Panc1 (cell line): ENCODE results near the gene PMAIP1. TPM values are rescaled to one million over a fixed set of nuclear protein-coding genes. Genes with fewer than 3 reads are reported as not detected.

Source experiments
- ATAC-seq: fragments of 200-7000 bp; cut with Tn5 transposase; 2 replicates; pipeline ENCODE4 v1.9.1; 2020; ENCODE audit warnings: mild to moderate bottlenecking, moderate library complexity
- BruUV-seq: library from RNA; stranded (reverse); fragments of 400-500 nt; replicated peaks from 2 replicates; lab custom pipeline; 2021; lab: Mats Ljungman, UMichigan
- CTCF ChIA-PET: fragments of 300-600 bp; sonication (Branson Sonifier 250); formaldehyde crosslinking; loops from one replicate; lab custom pipeline; 2022; ENCODE audit warnings: antibody characterized with exemption; lab: Charles Lee
- POLR2A ChIA-PET: fragments of 300-600 bp; sonication (Branson Sonifier 250); formaldehyde crosslinking; loops from one replicate; lab custom pipeline; 2022; ENCODE audit warnings: antibody characterized with exemption; lab: Charles Lee
- DNase-seq: peaks from one replicate; pipeline ENCODE4 v3.0.0-alpha.2; 2010; ENCODE audit warnings: low read depth, low spot score
- H3K27ac ChIP-seq: 2 replicates; pipeline ENCODE4 v1.5.1; 2011; ENCODE audit warnings: mild to moderate bottlenecking, low read length, inconsistent platforms
- H3K27me3 ChIP-seq: fragments of 200-500 bp; sonication (Bioruptor generic); 2 replicates; pipeline ENCODE4 v1.6.0; 2014; ENCODE audit warnings: low read length, inconsistent platforms; ENCODE audit not compliant: control insufficient read depth, insufficient read depth
- H3K36me3 ChIP-seq: fragments of 200-500 bp; sonication (Bioruptor generic); 2 replicates; pipeline ENCODE4 v1.5.1; 2014; ENCODE audit warnings: inconsistent platforms, mild to moderate bottlenecking, low read length, moderate library complexity; ENCODE audit not compliant: control insufficient read depth, insufficient read depth
- H3K4me1 ChIP-seq: 2 replicates; pipeline ENCODE4 v1.5.1; 2011; ENCODE audit warnings: inconsistent platforms, mild to moderate bottlenecking, low read length, moderate library complexity; ENCODE audit not compliant: control insufficient read depth, insufficient read depth
- H3K4me3 ChIP-seq, 2 experiments: 2 replicates each; pipeline ENCODE4 v1.5.1; 2011 to 2012; ENCODE audit warnings: low read depth in 2 of 2, low read length in 2 of 2, mild to moderate bottlenecking in 2 of 2, inconsistent platforms in 1 of 2, moderate library complexity in 1 of 2
- H3K9me3 ChIP-seq: fragments of 200-500 bp; sonication (Bioruptor generic); 2 replicates; pipeline ENCODE4 v1.5.1; 2014; ENCODE audit warnings: low read depth, mild to moderate bottlenecking, inconsistent platforms, low read length, moderate library complexity; ENCODE audit not compliant: control insufficient read depth, insufficient read depth
- CTCF ChIP-seq: fragments of 450-650 bp; IDR thresholded peaks from 2 replicates; pipeline ENCODE4 v1.5.1; 2017; ENCODE audit warnings: mild to moderate bottlenecking
- POLR2AphosphoS5 ChIP-seq: IDR thresholded peaks from 2 replicates; pipeline ENCODE4 v1.6.1; 2012; ENCODE audit warnings: mild to moderate bottlenecking, low read depth, low read length, moderate library complexity
- REST ChIP-seq, 2 experiments: IDR thresholded peaks; 2 replicates each; pipeline ENCODE4 v1.6.1; 2011 to 2012; ENCODE audit warnings: low read depth in 2 of 2, control low read depth in 1 of 2, low read length in 1 of 2, mild to moderate bottlenecking in 1 of 2, moderate library complexity in 1 of 2; ENCODE audit not compliant: insufficient read depth in 1 of 2
- SIN3A ChIP-seq: IDR thresholded peaks from 2 replicates; pipeline ENCODE4 v1.6.1; 2012; ENCODE audit warnings: low read depth, mild to moderate bottlenecking, low read length, moderate library complexity, borderline replicate concordance; ENCODE audit not compliant: insufficient read depth
- TCF7L2 ChIP-seq: IDR thresholded peaks from 2 replicates; pipeline ENCODE4 v1.6.1; 2011; ENCODE audit warnings: mild to moderate bottlenecking, low read depth, low read length, inconsistent platforms
- in situ Hi-C: cut with HindIII; loops from 2 replicates; pipeline ENCODE4 v1.10.0; 2016; ENCODE audit warnings: low sequenced_read_pairs, low pct_unique_long_range_greater_than_20kb
- intact Hi-C: fragments of 100-400 bp; cut with micrococcal nuclease; formaldehyde crosslinking; loops from one replicate; pipeline ENCODE4 v1.10.0; 2022; ENCODE audit not compliant: unreplicated experiment
- total RNA-seq: library from RNA; stranded (reverse); gene quantifications from one replicate; pipeline ENCODE4 v1.2.1, GENCODE V29; 2021; ENCODE audit not compliant: unreplicated experiment

Gene PMAIP1
- total RNA-seq, 1 experiment from 2014 or later: 7.7 TPM

- no peak overlapping the region for H3K27ac ChIP-seq
- H3K4me3 ChIP-seq: no peak overlapping the region
- TF ChIP-seq TCF7L2 (no peak), CTCF (no peak), POLR2AphosphoS5 (no peak), REST (IDR thresholded peaks at IDR 0.05; ENCODE audit: insufficient read depth in 1 of 2, low read depth in 2 of 2, low read length in 1 of 2) (no peak), SIN3A (no peak)
- H3K27me3 ChIP-seq: no peaks in the 10 kb centered on the region
- H3K36me3 ChIP-seq: no peaks in the 10 kb centered on the region
- DNase-seq (no peak), ATAC-seq (no peak)
- no TSS peak for BruUV-seq
- H3K4me1 ChIP-seq: no peaks in the 10 kb centered on the region; the same call in none of the 2 replicates
- in situ Hi-C loops: no loop called here
- ChIA-PET POLR2A (no interaction called here), CTCF (interaction anchor here (0.6 kb wide), 1 partner anchor 82 kb away, joined by 3 read pairs; no protein-coding TSS in a partner anchor)
- H3K9me3 ChIP-seq: no peaks in the 10 kb centered on the region
- intact Hi-C loops: no loop called here
Measured at GRCh38 chr18:59918997-59919396, 19.2 kb downstream of the PMAIP1 start.

GRCh38 chr18:59921384-59921891, 21.6 kb downstream of the PMAIP1 start:
- H3K27ac ChIP-seq: no peak overlapping the region

More at GRCh38 chr18:59921384-59921891, 21.6 kb downstream of the PMAIP1 start:
- Histone ChIP-seq H3K4me1 (no peaks in the 10 kb centered on the region; the same call in none of the 2 replicates), H3K36me3 (no peaks in the 10 kb centered on the region), H3K27me3 (no peaks in the 10 kb centered on the region), H3K4me3 (no peak overlapping the region), H3K9me3 (no peaks in the 10 kb centered on the region)
- TF ChIP-seq SIN3A (no peak), CTCF (no peak), POLR2AphosphoS5 (no peak), REST (IDR thresholded peaks at IDR 0.05; ENCODE audit: insufficient read depth in 1 of 2, low read depth in 2 of 2, low read length in 1 of 2) (no peak), TCF7L2 (no peak)
- CTCF ChIA-PET: no interaction called here
- in situ Hi-C loops: no loop called here
- POLR2A ChIA-PET: no interaction called here
- intact Hi-C loops: no loop called here
- ATAC-seq (no peak), DNase-seq (no peak)
- no TSS peak for BruUV-seq
